AG04450 (cell line): ENCODE results near the gene MCMBP. TPM values are rescaled to one million over a fixed set of nuclear protein-coding genes. Genes with fewer than 3 reads are reported as not detected.

Experiments used
- CTCF ChIA-PET: fragments of 300-600, 350-600 bp; formaldehyde crosslinking; extraction: SDS; loops from one replicate; lab custom pipeline; 2022; ENCODE audit warnings: antibody characterized with exemption, inconsistent platforms; lab: Charles Lee
- POLR2A ChIA-PET: fragments of 350-600 bp; formaldehyde crosslinking; extraction: SDS; loops from one replicate; lab custom pipeline; 2021; ENCODE audit warnings: antibody characterized with exemption, inconsistent platforms; lab: Yijun Ruan, JAX
- DNase-seq: peaks from one replicate; pipeline ENCODE4 v3.0.0-alpha.2; 2011; ENCODE audit warnings: low read depth, low spot score
- H3K27ac ChIP-seq: one replicate; pipeline ENCODE4 v1.5.1; 2012; ENCODE audit warnings: low read depth, low read length, control low read depth
- H3K27me3 ChIP-seq: one replicate; pipeline ENCODE4 v1.6.0; 2012; ENCODE audit warnings: low read length; ENCODE audit not compliant: control insufficient read depth, insufficient read depth
- H3K4me3 ChIP-seq: 2 replicates; pipeline ENCODE4 v1.5.1; 2011; ENCODE audit warnings: mild to moderate bottlenecking, low read depth, low read length, control low read depth
- H3K9me3 ChIP-seq: 2 replicates; pipeline ENCODE4 v1.5.1; 2012; ENCODE audit warnings: low read length; ENCODE audit not compliant: control insufficient read depth, insufficient read depth
- CTCF ChIP-seq: IDR thresholded peaks from 2 replicates; pipeline ENCODE4 v1.5.1; 2011; ENCODE audit warnings: low read depth, low read length, control low read depth, inconsistent platforms
- polyA plus RNA-seq: library from polyadenylated mRNA; depleted of rRNA; stranded (reverse); fragments of >200 nt; gene quantifications from 2 replicates; pipeline ENCODE4 v1.2.3, GENCODE V29; 2011

Gene MCMBP
- polyA plus RNA-seq, 1 experiment, result 61.4 TPM

GRCh38 chr10:119784340-119785067 lies 88.1 kb downstream of the MCMBP start:
- H3K9me3 ChIP-seq, result no peaks in the 10 kb centered on the region
- CTCF ChIA-PET, result interaction anchor here (1.7 kb wide), 1 partner anchor 34 kb away, joined by 6 read pairs; no protein-coding TSS in a partner anchor
- H3K4me3 ChIP-seq, result no peak overlapping the region
- POLR2A ChIA-PET, result interaction anchor here (0.6 to 1.7 kb wide), 2 partner anchors 8 to 23 kb away, joined by 3 to 4 read pairs; no protein-coding TSS in a partner anchor
- no peak for DNase-seq
- no peaks in the 10 kb centered on the region for H3K27me3 ChIP-seq
- H3K27ac ChIP-seq, result no peak overlapping the region
- TF ChIP-seq CTCF, result no peak

GRCh38 chr10:119783665-119784027 lies 89.0 kb downstream of the MCMBP start:
- H3K27ac ChIP-seq, result no peak overlapping the region
- ChIA-PET POLR2A (no interaction called here), CTCF (interaction anchor here (1.2 to 2.5 kb wide), 2 partner anchors 20 to 33 kb away, joined by 3 to 13 read pairs; no protein-coding TSS in a partner anchor)
- no peaks in the 10 kb centered on the region for H3K9me3 ChIP-seq
- no peak overlapping the region for H3K4me3 ChIP-seq
- no peak for TF ChIP-seq CTCF
- no peaks in the 10 kb centered on the region for H3K27me3 ChIP-seq
- no peak for DNase-seq

GRCh38 chr10:119782981-119783664 lies 89.5 kb downstream of the MCMBP start:
- Histone ChIP-seq H3K27me3 (no peaks in the 10 kb centered on the region), H3K4me3 (no peak overlapping the region), H3K27ac (no peak overlapping the region), H3K9me3 (no peaks in the 10 kb centered on the region)
- DNase-seq, result no peak
- ChIA-PET CTCF (interaction anchor here (1.2 to 2.5 kb wide), 2 partner anchors 20 to 32 kb away, joined by 3 to 13 read pairs; no protein-coding TSS in a partner anchor), POLR2A (no interaction called here)
- no peak for TF ChIP-seq CTCF

GRCh38 chr10:119781498-119781897 lies 91.1 kb downstream of the MCMBP start:
- no peak for TF ChIP-seq CTCF
- Histone ChIP-seq H3K4me3 (no peak overlapping the region), H3K9me3 (no peaks in the 10 kb centered on the region), H3K27ac (no peak overlapping the region), H3K27me3 (no peaks in the 10 kb centered on the region)
- no peak for DNase-seq
- POLR2A ChIA-PET, result no interaction called here
- CTCF ChIA-PET, result interaction anchor here (1.2 to 2.5 kb wide), 2 partner anchors 31 to 78 kb away, joined by 4 to 13 read pairs; no protein-coding TSS in a partner anchor
